GM10266 (cell line): ENCODE data around the gene FYTTD1.
"Not testable (repeated sequence)": the region's sequence is repeated elsewhere in the genome, so short reads cannot be mapped to it uniquely, and the experiment has no call there.

ENCODE experiments used
- DNase-seq: peaks from one replicate; pipeline ENCODE4 v3.0.0; 2012; ENCODE audit errors: extremely low spot score
- TF ChIP-seq, protein P1 (sequence below): IDR thresholded peaks from 2 replicates; pipeline ENCODE4 v1.5.1; 2012; ENCODE audit warnings: mild to moderate bottlenecking, low read depth; ENCODE audit not compliant: control insufficient read depth, insufficient read depth; ENCODE audit errors: missing control alignments

FYTTD1 gene

GRCh38 chr3:197713477-197713822 lies 36.2 kb upstream of the FYTTD1 start:
- TF ChIP-seq, protein P1, sequence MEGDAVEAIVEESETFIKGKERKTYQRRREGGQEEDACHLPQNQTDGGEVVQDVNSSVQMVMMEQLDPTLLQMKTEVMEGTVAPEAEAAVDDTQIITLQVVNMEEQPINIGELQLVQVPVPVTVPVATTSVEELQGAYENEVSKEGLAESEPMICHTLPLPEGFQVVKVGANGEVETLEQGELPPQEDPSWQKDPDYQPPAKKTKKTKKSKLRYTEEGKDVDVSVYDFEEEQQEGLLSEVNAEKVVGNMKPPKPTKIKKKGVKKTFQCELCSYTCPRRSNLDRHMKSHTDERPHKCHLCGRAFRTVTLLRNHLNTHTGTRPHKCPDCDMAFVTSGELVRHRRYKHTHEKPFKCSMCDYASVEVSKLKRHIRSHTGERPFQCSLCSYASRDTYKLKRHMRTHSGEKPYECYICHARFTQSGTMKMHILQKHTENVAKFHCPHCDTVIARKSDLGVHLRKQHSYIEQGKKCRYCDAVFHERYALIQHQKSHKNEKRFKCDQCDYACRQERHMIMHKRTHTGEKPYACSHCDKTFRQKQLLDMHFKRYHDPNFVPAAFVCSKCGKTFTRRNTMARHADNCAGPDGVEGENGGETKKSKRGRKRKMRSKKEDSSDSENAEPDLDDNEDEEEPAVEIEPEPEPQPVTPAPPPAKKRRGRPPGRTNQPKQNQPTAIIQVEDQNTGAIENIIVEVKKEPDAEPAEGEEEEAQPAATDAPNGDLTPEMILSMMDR = no peak
- no peak for DNase-seq

GRCh38 chr3:197714251-197714650 lies 35.4 kb upstream of the FYTTD1 start:
- TF ChIP-seq, protein P1 = no peak
- DNase-seq = no peak

- TF ChIP-seq, protein P1 = no peak
- no peak for DNase-seq
Measured at GRCh38 chr3:197718891-197719290, 30.8 kb upstream of the FYTTD1 start.

- no peak for DNase-seq
- TF ChIP-seq, protein P1 = no peak
Measured at GRCh38 chr3:197720694-197721093, 29.0 kb upstream of the FYTTD1 start.

GRCh38 chr3:197722734-197723133 lies 26.9 kb upstream of the FYTTD1 start:
- TF ChIP-seq, protein P1 = no peak
- DNase-seq = no peak

- not testable (repeated sequence) for DNase-seq
Measured at GRCh38 chr3:197727878-197728277, 21.8 kb upstream of the FYTTD1 start.

GRCh38 chr3:197728487-197728886 lies 21.2 kb upstream of the FYTTD1 start:
- TF ChIP-seq, protein P1 = no peak
- no peak for DNase-seq

DNA sequence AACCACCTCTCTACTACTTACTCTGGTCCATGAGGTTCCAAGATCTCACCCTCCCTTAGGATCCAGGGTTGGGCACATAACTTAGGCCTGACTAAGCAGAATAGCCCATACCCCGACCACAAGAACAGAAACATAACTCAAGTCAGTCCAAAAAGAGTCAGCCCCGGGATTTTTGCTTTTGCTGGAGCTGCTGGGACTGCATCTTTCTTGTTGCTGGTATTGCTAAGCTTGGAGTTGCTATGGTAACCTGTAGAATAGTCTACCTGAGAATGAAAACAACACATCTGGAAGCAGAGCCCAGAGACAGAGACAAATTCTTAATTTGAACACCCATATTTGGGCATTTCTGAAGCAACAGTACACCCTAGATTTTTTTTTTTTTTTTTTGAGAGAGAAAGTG lies 19.5 kb upstream of the FYTTD1 start:
- TF ChIP-seq, protein P1 = no peak
- peak; percentile 69 for DNase-seq

DNA sequence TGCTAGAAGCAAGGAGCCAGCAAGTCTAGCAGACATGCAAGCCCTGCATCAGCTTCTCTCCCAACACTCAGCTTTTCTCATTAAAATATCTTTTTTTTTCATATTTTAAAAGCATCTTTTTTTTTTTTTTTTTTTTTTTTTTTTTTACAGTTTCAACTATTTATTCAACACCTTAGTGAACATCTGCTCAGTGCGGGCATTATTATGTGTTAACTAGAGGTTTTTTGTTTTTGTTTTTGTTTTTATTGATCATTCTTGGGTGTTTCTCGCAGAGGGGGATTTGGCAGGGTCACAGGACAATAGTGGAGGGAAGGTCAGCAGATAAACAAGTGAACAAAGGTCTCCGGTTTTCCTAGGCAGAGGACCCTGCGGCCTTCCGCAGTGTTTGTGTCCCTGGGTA lies 18.9 kb upstream of the FYTTD1 start:
- DNase-seq = not testable (repeated sequence)

DNA sequence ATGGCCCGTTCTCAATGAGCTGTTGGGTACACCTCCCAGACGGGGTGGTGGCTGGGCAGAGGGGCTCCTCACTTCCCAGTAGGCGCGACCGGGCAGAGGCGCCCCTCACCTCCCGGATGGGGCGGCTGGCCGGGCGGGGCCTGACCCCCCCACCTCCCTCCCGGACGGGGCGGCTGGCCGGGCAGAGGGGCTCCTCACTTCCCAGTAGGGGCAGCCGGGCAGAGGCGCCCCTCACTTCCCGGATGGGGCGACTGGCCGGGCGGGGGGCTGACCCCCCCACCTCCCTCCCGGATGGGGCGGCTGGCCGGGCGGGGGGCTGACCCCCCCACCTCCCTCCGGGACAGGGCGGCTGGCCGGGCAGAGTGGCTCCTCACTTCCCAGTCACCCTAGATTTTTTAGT lies 18.2 kb upstream of the FYTTD1 start:
- not testable (repeated sequence) for DNase-seq
